NCI-H2107 (cell line): Measurements from ENCODE around the gene STAT6.

Source experiments
- DNase-seq: peaks from one replicate; lab custom pipeline; 2025; lab: John Stamatoyannopoulos, UW

Gene STAT6

DNA sequence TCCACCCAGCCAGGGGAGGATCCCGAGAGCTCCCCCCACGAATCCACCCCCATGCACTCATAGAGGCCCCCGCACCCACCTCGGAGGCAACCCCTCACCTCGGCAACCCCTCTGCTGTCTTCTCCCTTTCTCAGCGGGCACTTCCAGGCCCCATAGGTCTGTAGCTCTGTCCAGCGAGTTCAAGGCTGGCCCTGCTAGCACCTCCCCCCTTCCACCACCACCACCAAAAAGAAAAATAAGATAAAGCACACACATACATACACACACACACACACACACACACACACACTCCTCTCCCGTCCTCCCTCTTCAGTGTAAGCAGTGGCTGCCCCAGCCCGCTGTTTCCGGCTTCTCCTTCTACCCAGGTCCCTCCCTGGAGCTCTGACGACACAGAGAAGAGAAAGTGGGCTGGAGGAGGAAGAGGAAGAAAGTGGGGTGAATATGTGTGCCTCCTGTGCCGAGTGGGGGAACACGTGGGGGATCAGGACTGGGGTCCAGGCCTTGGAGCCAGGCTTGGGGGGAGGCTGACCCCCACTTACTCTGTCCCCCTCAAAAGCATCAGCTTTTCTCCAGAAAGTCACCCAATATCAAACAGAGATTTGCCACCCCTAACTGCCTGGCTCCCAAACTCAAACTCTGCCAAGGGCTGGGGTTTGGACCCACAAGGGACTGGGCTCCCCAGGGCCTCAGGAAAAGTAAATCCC, at the start of gene STAT6:
TSS of gene STAT6 (minus strand) at position 332 of the 704 bp plus-strand sequence. CDS start 3,084 bp downstream, outside the sequence.
- no peak for DNase-seq

GRCh38 chr12:57160741-57161140, 49.6 kb upstream of the STAT6 start:
- no peak for DNase-seq

DNA sequence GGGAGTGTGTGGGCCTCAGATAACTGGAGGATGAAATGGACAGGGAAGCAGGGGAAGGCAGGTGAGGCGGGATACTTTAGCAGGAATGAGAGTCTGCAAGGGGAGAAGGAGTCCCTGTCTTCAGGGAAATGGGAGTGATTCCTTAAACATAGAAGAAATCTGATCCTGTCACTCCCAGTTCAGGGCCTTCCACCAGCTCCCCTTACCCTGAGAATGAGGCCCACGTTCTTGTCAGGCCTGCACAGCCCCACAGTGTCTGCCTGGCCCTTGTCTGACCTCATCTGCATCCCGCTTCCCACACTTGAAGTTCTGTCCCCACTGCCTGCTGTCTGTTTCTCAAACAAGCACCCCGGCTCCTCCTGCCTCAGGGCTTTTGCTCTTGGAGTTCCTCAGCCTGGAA, 48.9 kb upstream of the STAT6 start:
- no peak for DNase-seq

GRCh38 chr12:57159311-57159710, 48.1 kb upstream of the STAT6 start:
- no peak for DNase-seq

DNA sequence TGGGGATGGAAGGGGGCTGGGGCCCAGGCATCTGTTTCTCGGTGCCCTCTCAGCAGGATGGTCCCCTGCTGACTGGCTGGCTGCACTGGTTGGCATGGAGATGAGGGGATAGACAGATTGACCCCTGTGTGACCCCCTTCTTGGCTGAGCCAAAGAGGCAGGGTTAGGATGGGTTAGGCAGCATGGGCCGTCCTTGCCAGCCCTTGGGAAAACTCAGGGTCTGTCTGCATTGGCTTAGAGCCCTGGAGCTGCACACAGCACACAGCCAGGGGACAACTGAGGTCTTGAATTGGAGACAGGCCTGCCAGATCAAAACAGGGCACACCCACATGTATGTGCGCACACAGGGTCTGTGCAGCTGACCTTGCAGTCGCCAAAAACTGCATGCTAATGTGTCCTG, 47.5 kb upstream of the STAT6 start:
- DNase-seq = no peak

DNA sequence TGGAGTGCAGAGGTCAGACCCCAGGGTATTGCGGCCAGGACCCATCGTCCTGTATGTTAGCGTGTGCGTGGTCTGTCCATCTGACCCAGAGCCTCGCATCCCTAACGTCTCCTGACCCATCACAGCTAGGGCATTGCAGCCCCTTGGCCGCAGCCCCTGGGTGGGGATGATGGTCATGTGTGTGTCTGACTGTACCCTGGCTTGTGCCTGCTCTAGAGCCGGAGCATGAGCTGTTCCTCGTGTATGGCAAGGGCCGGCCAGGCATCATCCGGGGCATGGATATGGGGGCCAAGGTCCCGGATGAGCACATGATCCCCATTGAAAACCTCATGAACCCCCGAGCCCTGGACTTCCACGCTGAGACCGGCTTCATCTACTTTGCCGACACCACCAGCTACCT, 47.0 kb upstream of the STAT6 start:
- no peak for DNase-seq

DNA sequence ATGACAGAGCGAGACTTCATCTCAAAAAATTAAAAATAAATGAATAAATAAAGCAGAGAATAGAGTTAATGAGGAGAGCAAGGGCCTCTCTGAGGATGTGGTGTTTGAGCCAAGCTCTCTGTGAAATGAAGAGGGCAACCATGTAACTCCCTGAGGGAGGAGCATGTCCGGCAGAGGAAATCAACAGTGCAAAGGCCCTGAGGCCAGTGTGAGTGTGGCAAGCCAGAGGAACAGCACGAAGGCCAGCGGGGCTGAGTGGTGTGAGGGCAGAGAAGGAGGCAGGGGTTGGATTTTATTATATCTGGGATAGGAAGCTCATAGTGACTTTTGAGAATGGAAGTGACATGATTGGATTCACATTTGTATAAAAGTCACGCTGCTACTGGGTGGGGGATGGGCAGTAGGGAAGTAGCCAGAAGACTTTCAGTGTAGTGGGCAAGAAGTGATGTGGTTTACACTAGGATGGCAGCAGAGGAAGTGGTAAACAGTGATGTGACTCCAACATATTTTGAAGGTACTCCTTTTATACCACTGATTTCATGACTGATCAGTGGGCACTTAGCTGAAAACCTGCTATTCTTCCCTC, 46.5 kb upstream of the STAT6 start:
- DNase-seq = no peak

DNA sequence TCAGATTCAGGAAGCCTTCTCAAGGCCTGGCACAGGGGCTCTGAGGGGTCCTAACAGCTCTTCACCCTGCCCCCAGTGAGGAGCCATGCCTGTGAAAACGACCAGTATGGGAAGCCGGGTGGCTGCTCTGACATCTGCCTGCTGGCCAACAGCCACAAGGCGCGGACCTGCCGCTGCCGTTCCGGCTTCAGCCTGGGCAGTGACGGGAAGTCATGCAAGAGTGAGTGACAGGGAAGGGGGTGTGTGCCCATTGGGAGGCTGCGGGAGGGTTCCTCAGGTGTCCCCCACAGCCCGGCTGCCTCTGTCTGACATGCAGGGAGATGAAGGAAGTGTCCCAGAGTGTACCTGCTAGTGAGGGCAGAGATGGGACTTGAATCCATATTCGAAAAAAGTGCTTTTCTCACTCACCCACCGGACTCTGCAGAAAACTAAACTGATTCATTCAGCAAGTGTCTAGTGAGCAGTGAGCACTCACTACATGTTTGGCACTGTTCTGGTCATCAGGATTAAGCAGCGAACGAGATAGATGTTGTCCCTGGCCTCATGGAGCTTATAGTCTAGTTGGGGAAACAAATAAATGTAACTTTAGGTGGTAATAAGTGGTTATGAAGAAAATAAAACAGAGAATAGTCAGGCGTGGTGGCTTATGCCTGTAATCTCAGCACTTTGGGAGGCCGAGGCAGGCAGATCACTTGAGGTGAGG, 45.7 kb upstream of the STAT6 start:
- no peak for DNase-seq

- no peak for DNase-seq
Observed at GRCh38 chr12:57154804-57155434, 43.8 kb upstream of the STAT6 start.

DNA sequence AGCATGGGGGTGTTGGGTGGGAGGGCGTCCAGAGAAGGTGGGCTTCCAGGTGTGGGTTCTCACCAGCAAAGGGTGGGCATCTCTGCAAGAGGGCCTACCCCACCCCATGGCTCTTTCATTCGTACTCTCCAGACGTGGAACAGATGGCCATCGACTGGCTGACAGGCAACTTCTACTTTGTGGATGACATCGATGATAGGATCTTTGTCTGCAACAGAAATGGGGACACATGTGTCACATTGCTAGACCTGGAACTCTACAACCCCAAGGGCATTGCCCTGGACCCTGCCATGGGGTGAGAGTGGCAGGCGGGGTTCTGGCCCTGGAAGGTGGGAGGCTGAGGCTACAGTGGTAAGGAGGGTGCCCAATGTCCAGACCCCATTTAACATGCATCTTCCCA, 42.9 kb upstream of the STAT6 start:
- no peak for DNase-seq

- DNase-seq = no peak
Observed at GRCh38 chr12:57153415-57153997, 42.3 kb upstream of the STAT6 start.

- DNase-seq = no peak
Observed at GRCh38 chr12:57152639-57153038, 41.5 kb upstream of the STAT6 start.

GRCh38 chr12:57151741-57152630, 40.8 kb upstream of the STAT6 start:
- no peak for DNase-seq

DNA sequence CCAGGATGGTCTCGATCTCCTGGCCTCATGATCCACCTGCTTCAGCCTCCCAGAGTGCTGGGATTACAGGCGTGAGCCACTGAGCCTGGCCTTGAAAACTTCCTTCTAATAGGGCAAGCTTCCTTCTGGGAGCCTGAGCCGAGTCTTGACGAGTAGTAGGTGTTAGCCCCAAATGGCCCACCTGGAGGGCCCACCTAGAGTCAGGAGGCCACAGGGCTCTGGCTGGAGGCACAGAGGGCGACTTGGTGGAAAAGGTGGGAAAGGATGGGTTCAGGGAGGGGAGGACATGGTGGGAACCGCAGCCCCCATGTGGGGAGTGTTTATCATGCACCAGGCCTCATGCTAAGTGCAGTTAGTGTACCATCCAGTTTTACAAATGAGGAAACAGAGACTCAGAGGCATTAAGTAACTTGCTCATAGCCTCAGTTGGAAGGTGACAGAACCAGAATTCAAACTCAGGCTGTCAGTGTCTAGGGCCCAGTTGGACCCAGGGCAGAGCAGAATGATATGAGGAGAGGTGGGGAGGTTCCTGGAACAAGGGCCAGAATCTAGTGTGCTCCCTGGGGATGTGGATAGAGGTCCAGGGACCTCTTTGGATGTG, 39.3 kb upstream of the STAT6 start:
- DNase-seq = no peak

- no peak for DNase-seq
Observed at GRCh38 chr12:57149245-57149900, 38.2 kb upstream of the STAT6 start.

DNA sequence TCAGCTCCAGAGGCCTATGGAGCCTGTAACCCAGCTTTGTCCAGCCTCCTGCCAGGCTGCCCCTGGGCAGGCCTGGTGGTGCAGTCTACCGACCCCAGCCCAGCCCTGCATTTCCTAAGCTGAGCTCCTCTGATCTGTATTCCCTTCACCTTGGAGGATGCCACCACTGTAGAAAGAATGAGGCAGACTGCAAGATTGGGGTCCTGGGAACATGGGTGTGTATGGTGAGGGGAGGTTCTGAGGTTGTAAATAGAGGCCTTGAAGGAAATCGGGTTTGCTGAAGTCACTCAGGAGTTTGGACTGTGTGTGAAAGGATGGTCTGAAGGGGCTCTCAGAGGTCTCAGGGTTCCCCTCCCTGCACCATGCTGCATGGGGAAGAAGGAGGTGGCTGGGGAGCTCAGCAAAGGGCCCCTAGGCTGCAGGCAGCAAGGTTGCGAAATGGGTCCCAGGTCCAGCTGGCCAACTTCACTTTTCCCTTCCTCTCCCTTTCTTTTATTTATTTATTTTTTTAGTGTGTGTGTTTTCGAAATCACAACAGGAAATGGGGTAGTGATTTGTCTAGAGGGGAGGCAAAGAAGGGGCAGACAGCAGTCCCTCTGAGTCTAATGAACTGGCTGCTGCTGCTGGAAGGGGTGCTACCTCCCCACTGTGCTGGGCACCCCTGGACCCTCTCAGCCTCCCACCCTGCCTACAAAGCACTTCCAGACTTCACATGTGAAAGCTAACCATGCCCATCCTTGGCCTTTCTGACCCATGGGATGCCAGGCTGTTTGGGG, 37.5 kb upstream of the STAT6 start:
- DNase-seq = no peak

DNA sequence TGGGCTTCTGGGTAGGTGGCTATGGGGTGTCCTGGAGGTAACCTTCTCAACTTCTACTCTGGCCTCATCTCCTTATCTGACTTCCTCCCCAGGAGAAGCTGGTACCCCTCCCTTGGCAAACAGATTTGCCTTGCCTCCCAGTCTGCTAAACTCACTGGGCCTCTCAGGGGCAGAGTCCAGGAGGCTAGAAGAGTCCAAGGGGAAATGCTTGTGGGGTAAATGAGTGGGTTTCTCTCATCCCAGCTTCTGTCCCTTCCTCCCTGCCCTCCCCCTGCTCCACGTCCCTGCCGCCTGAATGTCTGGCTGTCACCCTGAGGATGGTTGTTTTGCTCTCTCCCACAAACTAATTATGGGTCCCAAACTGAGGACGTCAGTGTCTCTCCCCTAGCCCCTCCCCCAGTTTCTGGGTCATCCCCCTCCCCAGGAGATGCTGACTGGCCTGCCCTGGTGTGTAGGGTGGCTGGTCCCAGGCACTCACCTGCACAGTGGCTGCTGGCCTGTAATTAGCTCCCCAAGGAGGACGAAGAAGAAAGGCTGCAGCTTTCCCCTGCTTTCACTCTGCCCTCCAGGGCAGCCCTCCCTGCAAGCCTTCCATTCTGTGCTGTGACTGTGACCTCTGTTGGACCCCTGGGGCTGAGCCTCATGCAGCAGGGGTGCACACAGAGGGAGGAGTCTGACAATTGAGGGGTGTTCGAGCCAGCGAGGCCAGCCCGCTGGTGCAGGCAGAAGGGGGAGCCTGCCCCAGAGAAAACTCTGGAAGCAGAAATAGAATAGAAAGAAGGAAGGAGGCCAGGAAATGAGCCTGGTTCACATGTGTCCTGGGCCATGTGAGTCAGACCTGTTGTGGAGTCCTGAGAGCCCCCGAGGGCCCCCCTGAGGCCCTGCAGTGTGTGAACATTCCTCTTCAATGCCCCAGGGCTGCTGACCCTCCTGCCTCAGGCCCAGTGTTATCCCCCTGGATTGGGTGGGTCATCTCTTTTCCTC, 36.1 kb upstream of the STAT6 start, which contains the start of gene LRP1-AS:
TSS of gene LRP1-AS (minus strand) at position 659 of the 984 bp plus-strand sequence.
- DNase-seq = no peak

DNA sequence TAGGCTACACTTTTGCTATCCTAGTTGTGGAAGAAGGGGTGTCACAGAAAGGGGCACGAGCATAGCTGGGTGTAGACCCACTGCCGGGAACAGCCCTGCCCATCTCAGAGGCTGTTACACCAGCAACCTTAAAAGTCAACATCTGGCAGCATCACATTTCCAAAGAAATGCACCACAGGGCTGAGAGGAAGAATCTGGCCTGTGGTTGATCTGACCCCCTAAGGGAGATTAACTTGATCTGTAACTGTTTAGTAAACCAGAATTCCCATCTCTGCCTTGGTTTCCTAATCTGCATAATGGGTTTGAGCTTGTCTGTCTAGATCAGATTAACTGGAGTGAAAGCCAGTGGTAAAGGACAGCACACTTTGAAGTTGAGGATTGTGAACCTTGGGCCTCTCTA, 34.9 kb upstream of the STAT6 start:
- no peak for DNase-seq
